ENCODE data around the gene ST8SIA5.

ST8SIA5 gene

GRCh38 chr18:46732201-46732600, 24.7 kb downstream of the ST8SIA5 start:
- no peak for DNase-seq (ENCODE audit: low read depth)
- H3K4me3 ChIP-seq (ENCODE audit: low read length): no peak overlapping the region
- no peak for TF ChIP-seq CTCF (conservative IDR thresholded peaks at IDR 0.05; ENCODE audit: low read length)

- no peak overlapping the region for H3K4me3 ChIP-seq (ENCODE audit: low read length)
- TF ChIP-seq CTCF (conservative IDR thresholded peaks at IDR 0.05; ENCODE audit: low read length): no peak
- no peak for DNase-seq (ENCODE audit: low read depth)
Observed at GRCh38 chr18:46731316-46731715, 25.5 kb downstream of the ST8SIA5 start.

GRCh38 chr18:46728219-46728930, 28.5 kb downstream of the ST8SIA5 start:
- no peak for TF ChIP-seq CTCF (conservative IDR thresholded peaks at IDR 0.05; ENCODE audit: low read length)
- no peak for DNase-seq (ENCODE audit: low read depth)
- no peak overlapping the region for H3K4me3 ChIP-seq (ENCODE audit: low read length)

GRCh38 chr18:46727177-46727576, 29.7 kb downstream of the ST8SIA5 start:
- TF ChIP-seq CTCF (conservative IDR thresholded peaks at IDR 0.05; ENCODE audit: low read length): no peak
- DNase-seq (ENCODE audit: low read depth): no peak
- no peak overlapping the region for H3K4me3 ChIP-seq (ENCODE audit: low read length)

- no peak for DNase-seq (ENCODE audit: low read depth)
- H3K4me3 ChIP-seq (ENCODE audit: low read length): no peak overlapping the region
- no peak for TF ChIP-seq CTCF (conservative IDR thresholded peaks at IDR 0.05; ENCODE audit: low read length)
Observed at GRCh38 chr18:46725310-46725709, 31.5 kb downstream of the ST8SIA5 start.

- H3K4me3 ChIP-seq (ENCODE audit: low read length): no peak overlapping the region
- DNase-seq (ENCODE audit: low read depth): no peak
- no peak for TF ChIP-seq CTCF (conservative IDR thresholded peaks at IDR 0.05; ENCODE audit: low read length)
Observed at GRCh38 chr18:46723856-46724415, 32.9 kb downstream of the ST8SIA5 start.

GRCh38 chr18:46722051-46722450, 34.8 kb downstream of the ST8SIA5 start:
- no peak for TF ChIP-seq CTCF (conservative IDR thresholded peaks at IDR 0.05; ENCODE audit: low read length)
- no peak overlapping the region for H3K4me3 ChIP-seq (ENCODE audit: low read length)
- DNase-seq (ENCODE audit: low read depth): no peak
